HepG2 (cell line): ENCODE results near the gene DLG4. TPM values are rescaled to one million over a fixed set of nuclear protein-coding genes. Genes with fewer than 3 reads are reported as not detected.
A peak's percentile ranks its signal among the peaks of the same experiment; 100 is the strongest.

Experiments
- ATAC-seq: fragments of 200-7000 bp; cut with Tn5 transposase; 3 replicates; pipeline ENCODE4 v1.9.1; 2020; ENCODE audit warnings: mild to moderate bottlenecking, moderate library complexity
- BruUV-seq: library from RNA; stranded (reverse); fragments of 400-500 nt; replicated peaks from 2 replicates; lab custom pipeline; 2021; lab: Mats Ljungman, UMichigan
- CTCF ChIA-PET: fragments of 300-600 bp; formaldehyde crosslinking; extraction: SDS; loops from one replicate; lab custom pipeline; 2021; ENCODE audit warnings: low total read pairs, inconsistent platforms, low intra/inter-chr PET ratio; lab: Yijun Ruan, JAX
- POLR2A ChIA-PET: fragments of 350-600 bp; sonication (Branson Sonifier 250); formaldehyde crosslinking; loops from one replicate; lab custom pipeline; 2020; ENCODE audit warnings: antibody characterized with exemption, inconsistent platforms; lab: Yijun Ruan, JAX
- DNase-seq: peaks from one replicate; pipeline ENCODE4 v3.0.0-alpha.2; 2015; ENCODE audit warnings: low spot score
- FAIRE-seq: peaks from 3 replicates; lab custom pipeline; 2011; peaks lifted over from hg19 to GRCh38; lab: Jason Lieb, UNC
- H2AFZ ChIP-seq: one replicate; pipeline ENCODE4 v1.6.1; 2011; ENCODE audit warnings: low read length, inconsistent platforms
- H3K27ac ChIP-seq: fragments of 300-600 bp; 3 replicates; pipeline ENCODE4 v1.8.0; 2011; ENCODE audit warnings: mixed run types, mild to moderate bottlenecking, mixed read lengths, low read length, inconsistent platforms; ENCODE audit not compliant: insufficient read depth; ENCODE audit errors: extremely low read length
- H3K27me3 ChIP-seq, 2 experiments: fragments of 200-600 bp in 1 of 2; 2 replicates in 1 of 2; 3 replicates in 1 of 2; pipeline versions ENCODE4 v1.6.0 to v1.8.0; 2011; ENCODE audit warnings: low read length in 2 of 2, mild to moderate bottlenecking in 2 of 2, moderate library complexity in 2 of 2, inconsistent platforms in 1 of 2; ENCODE audit not compliant: insufficient read depth in 2 of 2, control insufficient read depth in 1 of 2
- H3K36me3 ChIP-seq, 2 experiments: fragments of 200-600 bp in 1 of 2; replicated peaks in 1 of 2; 2 replicates in 1 of 2; 3 replicates in 1 of 2; pipeline versions ENCODE4 v1.5.1 to v1.8.0; 2011; ENCODE audit warnings: low read length in 2 of 2, inconsistent platforms in 1 of 2; ENCODE audit not compliant: insufficient read depth in 2 of 2, control insufficient read depth in 1 of 2
- H3K4me1 ChIP-seq: 2 replicates; pipeline ENCODE4 v1.5.1; 2012; ENCODE audit warnings: low read length, inconsistent platforms; ENCODE audit not compliant: insufficient read depth
- H3K4me2 ChIP-seq: 2 replicates; pipeline ENCODE4 v1.6.0; 2011; ENCODE audit warnings: low read depth, low read length, inconsistent platforms
- H3K4me3 ChIP-seq, 3 experiments: fragments of 200-600 bp in 1 of 3; sonication (generic), shearing (Covaris generic) in 1 of 3; replicated peaks in 1 of 3; 2 replicates each; pipeline ENCODE4 v1.5.1; 2011 to 2016; ENCODE audit warnings: low read length in 3 of 3, inconsistent platforms in 2 of 3, low read depth in 2 of 3, mild to moderate bottlenecking in 2 of 3, control low read depth in 1 of 3, mixed read lengths in 1 of 3; ENCODE audit not compliant: insufficient read depth in 1 of 3
- H3K79me2 ChIP-seq: one replicate; pipeline ENCODE4 v1.6.1; 2011; ENCODE audit warnings: low read length, inconsistent platforms; ENCODE audit not compliant: insufficient read depth
- H3K9ac ChIP-seq: 2 replicates; pipeline ENCODE4 v1.6.0; 2011; ENCODE audit warnings: mild to moderate bottlenecking, low read depth, low read length, inconsistent platforms; ENCODE audit not compliant: insufficient read depth
- H3K9me3 ChIP-seq: 2 replicates; pipeline ENCODE4 v1.5.1; 2012; ENCODE audit warnings: mild to moderate bottlenecking, low read length
- H4K20me1 ChIP-seq: 2 replicates; pipeline ENCODE4 v1.6.0; 2011; ENCODE audit warnings: inconsistent platforms, mild to moderate bottlenecking, low read length, moderate library complexity; ENCODE audit not compliant: insufficient read depth
- AGO1 ChIP-seq: fragments of 200-400 bp; formaldehyde crosslinking; IDR thresholded peaks from 2 replicates; pipeline ENCODE4 v1.6.1; 2017; ENCODE audit warnings: mild to moderate bottlenecking, low read depth, low read length, moderate library complexity; ENCODE audit not compliant: poor library complexity, severe bottlenecking
- AGO2 ChIP-seq: fragments of 200-400 bp; formaldehyde crosslinking; optimal IDR thresholded peaks from 2 replicates; pipeline ENCODE3; 2017; ENCODE audit warnings: mild to moderate bottlenecking, low read depth, low read length, moderate library complexity
- HNRNPK ChIP-seq: fragments of 200-400 bp; formaldehyde crosslinking; IDR thresholded peaks from 2 replicates; pipeline ENCODE4 v1.6.1; 2018; ENCODE audit warnings: low read length, low read depth, moderate library complexity, mild to moderate bottlenecking; ENCODE audit not compliant: poor library complexity, severe bottlenecking
- KDM2A ChIP-seq: sonication (generic); formaldehyde crosslinking; IDR thresholded peaks from 2 replicates; pipeline ENCODE4 v1.4.0; 2020; ENCODE audit warnings: low read depth, missing genetic modification reagents, borderline replicate concordance
- MEF2D ChIP-seq: sonication (generic); formaldehyde crosslinking; IDR thresholded peaks from 2 replicates; pipeline ENCODE4 v1.5.1; 2020; ENCODE audit warnings: mild to moderate bottlenecking, missing genetic modification reagents
- MEIS1 ChIP-seq: sonication (generic); formaldehyde crosslinking; IDR thresholded peaks from 2 replicates; pipeline ENCODE4 v1.9.0; 2021; ENCODE audit warnings: mild to moderate bottlenecking, missing genetic modification reagents, moderate library complexity, borderline replicate concordance
- MTF1 ChIP-seq: sonication (generic); formaldehyde crosslinking; IDR thresholded peaks from 2 replicates; pipeline ENCODE4 v1.5.0; 2020; ENCODE audit warnings: missing genetic modification reagents
- MXI1 ChIP-seq: IDR thresholded peaks from 3 replicates; pipeline ENCODE4 v1.6.1; 2012; ENCODE audit warnings: low read depth, low read length, inconsistent platforms, borderline replicate concordance
- RBFOX2 ChIP-seq: fragments of 200-400 bp; formaldehyde crosslinking; IDR thresholded peaks from 2 replicates; pipeline ENCODE4 v1.6.1; 2017; ENCODE audit warnings: low read depth, mild to moderate bottlenecking, low read length
- SAFB2 ChIP-seq: sonication (generic); formaldehyde crosslinking; IDR thresholded peaks from 2 replicates; pipeline ENCODE4 v1.5.1; 2020; ENCODE audit warnings: missing genetic modification reagents, low read depth, mild to moderate bottlenecking, borderline replicate concordance
- SCMH1 ChIP-seq: sonication (generic); formaldehyde crosslinking; IDR thresholded peaks from 2 replicates; pipeline ENCODE4 v1.9.0; 2021; ENCODE audit warnings: missing genetic modification reagents, mild to moderate bottlenecking, borderline replicate concordance
- WGBS: methylation state at CpG from one replicate; pipeline ENCODE4 v1.1.6; 2017; ENCODE audit warnings: low lambda C conversion rate; 5-methylcytosine and 5-hydroxymethylcytosine counted together
- in situ Hi-C: cut with HindIII; loops from 2 replicates; pipeline ENCODE4 v1.10.0; 2017; ENCODE audit warnings: low pct_unique_long_range_greater_than_20kb; ENCODE audit not compliant: extremely low pct_ligation_motif_present
- intact Hi-C: fragments of 100-400 bp; cut with micrococcal nuclease; formaldehyde crosslinking; loops from one replicate; pipeline ENCODE4 v1.10.0; 2022; ENCODE audit not compliant: unreplicated experiment
- polyA plus RNA-seq, 8 experiments: library from polyadenylated mRNA; depleted of rRNA in 3 of 8; stranded (reverse) in 7 of 8; unstranded in 1 of 8; fragments of >200 nt; fragmentation: Illumina TruSeq in 4 of 8; extraction: Trizol in 4 of 8; gene quantifications; 2 replicates each; pipeline versions ENCODE4 v1.2.1 to v1.2.3, GENCODE V29; 2011 to 2016; ENCODE audit warnings: low read depth in 4 of 8, missing spikeins in 1 of 8, mixed read lengths in 1 of 8; ENCODE audit not compliant: insufficient read depth in 1 of 8
- total RNA-seq, 5 experiments: library from RNA; depleted of rRNA; stranded (reverse); fragments of >200 nt; fragmentation: Illumina TruSeq; extraction: Trizol; gene quantifications; 2 replicates each; pipeline ENCODE4 v1.2.3, GENCODE V29; 2016; ENCODE audit warnings: low read depth in 1 of 5
- TF ChIP-seq, protein P1 (sequence below): sonication (generic); formaldehyde crosslinking; IDR thresholded peaks from 2 replicates; pipeline ENCODE4 v1.8.0; 2022; ENCODE audit warnings: mild to moderate bottlenecking, missing genetic modification reagents, moderate library complexity

Gene DLG4
- total and polyA plus RNA-seq, 2 of the 13 experiments (the other 11 are each of a cell fraction or from before 2014, with no cell fraction given), result 0.71 to 4.3 TPM

DNA sequence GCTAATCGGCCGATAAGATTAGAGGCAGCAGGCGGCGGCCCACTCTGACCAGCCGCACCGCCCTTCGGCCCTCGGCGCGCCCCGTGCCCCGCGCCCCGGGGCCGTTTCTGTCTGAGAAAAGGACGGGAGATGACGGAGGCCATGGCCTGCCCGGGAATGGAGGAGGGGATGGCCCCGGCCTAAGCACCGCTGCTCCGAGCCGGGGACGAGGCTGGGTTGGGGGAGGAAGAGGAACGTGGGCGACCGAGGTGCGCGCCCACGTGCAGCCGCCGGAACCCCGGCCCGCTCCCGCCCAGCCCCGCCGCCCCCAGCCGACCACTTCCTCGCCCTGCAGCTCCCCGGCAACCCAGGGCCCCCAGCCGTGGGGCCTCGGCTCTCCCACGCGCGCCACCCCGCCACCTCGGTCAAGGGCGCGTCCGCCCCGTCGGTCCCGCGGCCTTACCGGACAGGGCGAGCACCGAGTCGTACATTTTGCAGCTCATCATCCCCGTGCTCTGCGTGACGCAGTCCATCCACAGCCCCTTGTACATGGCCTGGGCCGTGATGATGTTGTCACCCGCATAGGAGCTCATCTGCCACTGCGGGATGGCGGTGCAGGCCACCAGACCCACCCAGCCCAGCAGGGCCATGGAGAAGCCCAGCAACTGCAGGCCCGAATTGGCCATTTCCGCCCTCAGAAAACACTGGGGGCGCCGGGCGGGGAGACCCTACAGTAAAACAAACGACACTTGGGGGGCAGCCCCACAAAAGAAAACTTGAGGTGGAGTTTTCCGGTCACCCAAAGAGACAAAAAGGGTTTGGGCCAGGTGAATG lies 41.9 kb upstream of the DLG4 start:
- intact Hi-C loops (no loop called here), in situ Hi-C loops (no loop called here)
- Histone ChIP-seq H3K27me3 (no peaks in the 10 kb centered on the region), H3K4me3 (no peak overlapping the region), H3K4me1 (peaks cover 70% of the 10 kb centered on the region), H3K36me3 (0 out of 5 replicates have a peak, but pooled peaks cover 0 to 3% of the 10 kb centered on the region in 2 experiments), H3K9me3 (no peaks in the 10 kb centered on the region), H3K79me2 (no peaks in the 10 kb centered on the region), H3K4me2 (no peak overlapping the region), H4K20me1 (no peaks in the 10 kb centered on the region), H3K9ac (no peak overlapping the region), H2AFZ (no peak overlapping the region), H3K27ac (no peak overlapping the region)
- CTCF ChIA-PET, result no interaction called here
- FAIRE-seq, result no peak
- TF ChIP-seq HNRNPK (peak; percentile 17), MTF1 (CRISPR knock-in tag) (no peak), MEIS1 (CRISPR knock-in tag) (no peak), MEF2D (CRISPR knock-in tag) (no peak), AGO1 (peak; percentile 54), AGO2 (peak; percentile 7), SCMH1 (CRISPR knock-in tag) (no peak), KDM2A (CRISPR knock-in tag) (no peak), MXI1 (no peak), SAFB2 (CRISPR knock-in tag) (no peak), RBFOX2 (peak; percentile 39; the same call in 1 of the 2 replicates)
- TF ChIP-seq, protein P1, sequence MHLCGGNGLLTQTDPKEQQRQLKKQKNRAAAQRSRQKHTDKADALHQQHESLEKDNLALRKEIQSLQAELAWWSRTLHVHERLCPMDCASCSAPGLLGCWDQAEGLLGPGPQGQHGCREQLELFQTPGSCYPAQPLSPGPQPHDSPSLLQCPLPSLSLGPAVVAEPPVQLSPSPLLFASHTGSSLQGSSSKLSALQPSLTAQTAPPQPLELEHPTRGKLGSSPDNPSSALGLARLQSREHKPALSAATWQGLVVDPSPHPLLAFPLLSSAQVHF (CRISPR knock-in tag), result no peak
- ATAC-seq, result no peak
- POLR2A ChIA-PET, result no interaction called here
- BruUV-seq, result no TSS peak
- WGBS, result 98% methylated on average over 66 of the region's 71 CpGs
- DNase-seq, result no peak
